Endodermal cell (in vitro differentiated cells): ENCODE data around the gene MLXIP. TPM values are rescaled to one million over a fixed set of nuclear protein-coding genes. Genes with fewer than 3 reads are reported as not detected.

Experiments
- DNase-seq: peaks from one replicate; pipeline ENCODE4 v3.0.0-alpha.2; 2017
- H3K27ac ChIP-seq: 2 replicates; pipeline ENCODE4 v1.5.1; 2013; ENCODE audit warnings: mild to moderate bottlenecking, low read depth, low read length, moderate library complexity
- H3K27me3 ChIP-seq: 2 replicates; pipeline ENCODE4 v1.6.1; 2013; ENCODE audit warnings: mild to moderate bottlenecking, low read length, moderate library complexity; ENCODE audit not compliant: insufficient read depth, control insufficient read depth, poor library complexity, severe bottlenecking
- H3K36me3 ChIP-seq: 2 replicates; pipeline ENCODE4 v1.7.0; 2013; ENCODE audit warnings: mild to moderate bottlenecking, low read length, moderate library complexity; ENCODE audit not compliant: control insufficient read depth, insufficient read depth
- H3K4me1 ChIP-seq: one replicate; pipeline ENCODE4 v1.7.0; 2013; ENCODE audit warnings: low read length; ENCODE audit not compliant: control insufficient read depth, insufficient read depth
- H3K4me3 ChIP-seq: 2 replicates; pipeline ENCODE4 v1.5.1; 2013; ENCODE audit warnings: mild to moderate bottlenecking, low read length, moderate library complexity
- H3K9ac ChIP-seq: 2 replicates; pipeline ENCODE4 v1.6.1; 2013; ENCODE audit warnings: mild to moderate bottlenecking, low read length, moderate library complexity; ENCODE audit not compliant: poor library complexity, severe bottlenecking; ENCODE audit errors: extremely low read depth
- H3K9me3 ChIP-seq: 2 replicates; pipeline ENCODE4 v1.6.1; 2013; ENCODE audit warnings: mild to moderate bottlenecking, low read length, moderate library complexity; ENCODE audit not compliant: control insufficient read depth
- H3K27ac Mint-ChIP-seq: 2 replicates; pipeline ENCODE4 v1.8.0; 2020; ENCODE audit warnings: mixed read lengths
- H3K27me3 Mint-ChIP-seq: 2 replicates; pipeline ENCODE4 v1.8.0; 2021; ENCODE audit warnings: mild to moderate bottlenecking, mixed read lengths; ENCODE audit not compliant: insufficient read depth
- H3K36me3 Mint-ChIP-seq: 2 replicates; pipeline ENCODE4 v1.8.0; 2020; ENCODE audit warnings: low read depth, mixed read lengths
- H3K4me1 Mint-ChIP-seq: 2 replicates; pipeline ENCODE4 v1.8.0; 2020; ENCODE audit warnings: mixed read lengths
- H3K4me3 Mint-ChIP-seq: 2 replicates; pipeline ENCODE4 v1.8.0; 2020; ENCODE audit warnings: mild to moderate bottlenecking, moderate library complexity, mixed read lengths
- H3K9me3 Mint-ChIP-seq: 2 replicates; pipeline ENCODE4 v1.8.0; 2020; ENCODE audit warnings: mild to moderate bottlenecking, mixed read lengths
- WGBS, 2 experiments: methylation state at CpG; one replicate each; pipeline versions ENCODE4 v1.1.5 to v1.1.7; 2013; ENCODE audit warnings: missing lambda C conversion rate in 2 of 2, mixed read lengths in 1 of 2; ENCODE audit not compliant: insufficient coverage in 1 of 2, insufficient read length in 1 of 2; 5-methylcytosine and 5-hydroxymethylcytosine counted together
- long read RNA-seq, 4 experiments: library from polyadenylated mRNA in 2 of 4; library from RNA in 1 of 4; library from capped mRNA in 1 of 4; stranded (forward) in 3 of 4; unstranded in 1 of 4; transcript quantifications; one replicate each; pipeline ENCODE4 v2.0.0, GENCODE V29; 2020 to 2021; ENCODE audit warnings: inconsistent platforms in 1 of 4
- polyA plus RNA-seq, 2 experiments: library from polyadenylated mRNA; stranded (reverse); fragments of 50-300 nt; gene quantifications; one replicate each; pipeline ENCODE4 v1.2.3, GENCODE V29; 2013
- total RNA-seq, 2 donors: library from RNA; stranded (reverse); fragmentation: NEBNext Ultra II Directional in 1 of 2; extraction: Animal tissue kit (Norgen Biotek cat#: 25700) in 1 of 2; gene quantifications; 2 replicates in 1 of 2; 3 replicates in 1 of 2; pipeline ENCODE4 v1.2.1, GENCODE V29; 2021
- TF ChIP-seq, protein P1 (sequence below): fragments of 200-600 bp; sonication (generic); conservative IDR thresholded peaks from 2 replicates; pipeline ENCODE4 v1.5.0; 2021; ENCODE audit warnings: antibody characterized with exemption, mild to moderate bottlenecking

Gene MLXIP, protein sequence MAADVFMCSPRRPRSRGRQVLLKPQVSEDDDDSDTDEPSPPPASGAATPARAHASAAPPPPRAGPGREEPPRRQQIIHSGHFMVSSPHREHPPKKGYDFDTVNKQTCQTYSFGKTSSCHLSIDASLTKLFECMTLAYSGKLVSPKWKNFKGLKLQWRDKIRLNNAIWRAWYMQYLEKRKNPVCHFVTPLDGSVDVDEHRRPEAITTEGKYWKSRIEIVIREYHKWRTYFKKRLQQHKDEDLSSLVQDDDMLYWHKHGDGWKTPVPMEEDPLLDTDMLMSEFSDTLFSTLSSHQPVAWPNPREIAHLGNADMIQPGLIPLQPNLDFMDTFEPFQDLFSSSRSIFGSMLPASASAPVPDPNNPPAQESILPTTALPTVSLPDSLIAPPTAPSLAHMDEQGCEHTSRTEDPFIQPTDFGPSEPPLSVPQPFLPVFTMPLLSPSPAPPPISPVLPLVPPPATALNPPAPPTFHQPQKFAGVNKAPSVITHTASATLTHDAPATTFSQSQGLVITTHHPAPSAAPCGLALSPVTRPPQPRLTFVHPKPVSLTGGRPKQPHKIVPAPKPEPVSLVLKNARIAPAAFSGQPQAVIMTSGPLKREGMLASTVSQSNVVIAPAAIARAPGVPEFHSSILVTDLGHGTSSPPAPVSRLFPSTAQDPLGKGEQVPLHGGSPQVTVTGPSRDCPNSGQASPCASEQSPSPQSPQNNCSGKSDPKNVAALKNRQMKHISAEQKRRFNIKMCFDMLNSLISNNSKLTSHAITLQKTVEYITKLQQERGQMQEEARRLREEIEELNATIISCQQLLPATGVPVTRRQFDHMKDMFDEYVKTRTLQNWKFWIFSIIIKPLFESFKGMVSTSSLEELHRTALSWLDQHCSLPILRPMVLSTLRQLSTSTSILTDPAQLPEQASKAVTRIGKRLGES
- 10 to 100 TPM; 27.4 to 32.2 TPM for total RNA-seq
- polyA plus RNA-seq (2013, experiment 1 of 2): 21.0 TPM
- 18.5 TPM for polyA plus RNA-seq (2013, experiment 2 of 2)
- long read RNA-seq, experiment 1, partial matches to known transcripts: 2 of 10 reads
- long read RNA-seq, experiment 1, other reads (novel, unspliced or antisense): 8 of 10 reads
- long read RNA-seq, experiment 2, full-length matches to known transcripts: 8 of 28 reads
- long read RNA-seq, experiment 2, partial matches to known transcripts: 11 of 28 reads
- long read RNA-seq, experiment 2, other reads (novel, unspliced or antisense): 9 of 28 reads
- long read RNA-seq, experiment 3, full-length matches to known transcripts: 12 of 38 reads
- long read RNA-seq, experiment 3, partial matches to known transcripts: 18 of 38 reads
- long read RNA-seq, experiment 3, other reads (novel, unspliced or antisense): 8 of 38 reads
- long read RNA-seq, experiment 4, partial matches to known transcripts: 0 of 2 reads
- long read RNA-seq, experiment 4, other reads (novel, unspliced or antisense): 2 of 2 reads

DNA sequence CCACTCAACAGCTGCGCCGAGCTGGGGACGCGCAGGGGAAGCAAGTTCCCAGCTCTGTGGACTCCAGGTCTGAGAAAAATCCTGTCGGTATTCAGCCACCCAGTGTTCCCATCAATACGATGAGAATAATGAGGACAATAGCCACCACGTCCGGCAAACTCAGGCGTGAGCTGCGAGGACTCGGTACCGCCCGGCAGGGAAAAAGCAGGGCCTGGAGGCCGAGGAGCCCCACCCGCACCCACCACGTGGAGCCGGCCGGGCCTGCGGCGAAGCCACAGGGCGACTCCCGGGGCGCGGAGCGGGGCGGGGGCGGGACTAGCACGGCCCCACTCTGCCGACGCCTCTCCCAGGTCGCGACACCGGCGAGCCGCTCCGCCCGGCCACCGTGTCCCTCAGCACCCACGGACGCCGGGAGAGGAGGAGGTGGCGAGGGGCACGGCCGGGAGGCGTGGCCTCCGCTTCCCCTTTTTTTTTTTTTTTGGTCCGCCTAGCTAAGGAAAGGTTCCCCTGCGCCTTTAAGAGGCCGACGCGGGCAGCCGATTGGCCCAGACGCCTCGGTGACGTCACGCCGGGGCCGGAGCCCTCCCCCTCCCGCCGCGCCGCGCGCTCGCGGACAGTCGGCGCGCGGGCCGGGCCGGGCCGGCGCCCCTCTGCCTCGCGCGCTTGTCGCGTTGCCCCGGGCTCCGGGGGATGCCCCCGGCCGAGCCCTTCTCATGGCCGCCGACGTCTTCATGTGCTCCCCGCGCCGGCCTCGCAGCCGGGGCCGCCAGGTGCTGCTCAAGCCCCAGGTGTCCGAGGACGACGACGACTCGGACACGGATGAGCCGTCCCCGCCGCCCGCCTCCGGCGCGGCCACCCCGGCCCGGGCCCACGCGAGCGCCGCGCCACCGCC, at the start of gene MLXIP:
Gene MLXIP (plus strand): TSS at position 616 of the 892 bp plus-strand sequence. CDS start 98 bp downstream, at position 714.
- Mint-ChIP-seq H3K9me3 (no peaks in the 10 kb centered on the region), H3K27ac (peak within 1 kb of the TSS; percentile 3), H3K27me3 (peaks cover 32% of the 10 kb centered on the region), H3K36me3 (peaks cover 5% of the 10 kb centered on the region), H3K4me3 (peak within 1 kb of the TSS; percentile 67), H3K4me1 (peaks cover 31% of the 10 kb centered on the region)
- no peaks in the 10 kb centered on the region for H3K36me3 ChIP-seq
- 2 to 3% methylated on average over 54 to 113 of the region's 113 CpGs for WGBS, 2 experiments
- H3K4me1 ChIP-seq: peaks cover 7% of the 10 kb centered on the region
- peak within 1 kb of the TSS; percentile 74 for H3K9ac ChIP-seq
- peak; percentile 97 for DNase-seq
- peak within 1 kb of the TSS; percentile 82 for H3K4me3 ChIP-seq
- no peaks in the 10 kb centered on the region for H3K9me3 ChIP-seq
- TF ChIP-seq, protein P1, sequence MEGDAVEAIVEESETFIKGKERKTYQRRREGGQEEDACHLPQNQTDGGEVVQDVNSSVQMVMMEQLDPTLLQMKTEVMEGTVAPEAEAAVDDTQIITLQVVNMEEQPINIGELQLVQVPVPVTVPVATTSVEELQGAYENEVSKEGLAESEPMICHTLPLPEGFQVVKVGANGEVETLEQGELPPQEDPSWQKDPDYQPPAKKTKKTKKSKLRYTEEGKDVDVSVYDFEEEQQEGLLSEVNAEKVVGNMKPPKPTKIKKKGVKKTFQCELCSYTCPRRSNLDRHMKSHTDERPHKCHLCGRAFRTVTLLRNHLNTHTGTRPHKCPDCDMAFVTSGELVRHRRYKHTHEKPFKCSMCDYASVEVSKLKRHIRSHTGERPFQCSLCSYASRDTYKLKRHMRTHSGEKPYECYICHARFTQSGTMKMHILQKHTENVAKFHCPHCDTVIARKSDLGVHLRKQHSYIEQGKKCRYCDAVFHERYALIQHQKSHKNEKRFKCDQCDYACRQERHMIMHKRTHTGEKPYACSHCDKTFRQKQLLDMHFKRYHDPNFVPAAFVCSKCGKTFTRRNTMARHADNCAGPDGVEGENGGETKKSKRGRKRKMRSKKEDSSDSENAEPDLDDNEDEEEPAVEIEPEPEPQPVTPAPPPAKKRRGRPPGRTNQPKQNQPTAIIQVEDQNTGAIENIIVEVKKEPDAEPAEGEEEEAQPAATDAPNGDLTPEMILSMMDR: no peak
- peak within 1 kb of the TSS; percentile 51 for H3K27ac ChIP-seq
- H3K27me3 ChIP-seq: no peaks in the 10 kb centered on the region

DNA sequence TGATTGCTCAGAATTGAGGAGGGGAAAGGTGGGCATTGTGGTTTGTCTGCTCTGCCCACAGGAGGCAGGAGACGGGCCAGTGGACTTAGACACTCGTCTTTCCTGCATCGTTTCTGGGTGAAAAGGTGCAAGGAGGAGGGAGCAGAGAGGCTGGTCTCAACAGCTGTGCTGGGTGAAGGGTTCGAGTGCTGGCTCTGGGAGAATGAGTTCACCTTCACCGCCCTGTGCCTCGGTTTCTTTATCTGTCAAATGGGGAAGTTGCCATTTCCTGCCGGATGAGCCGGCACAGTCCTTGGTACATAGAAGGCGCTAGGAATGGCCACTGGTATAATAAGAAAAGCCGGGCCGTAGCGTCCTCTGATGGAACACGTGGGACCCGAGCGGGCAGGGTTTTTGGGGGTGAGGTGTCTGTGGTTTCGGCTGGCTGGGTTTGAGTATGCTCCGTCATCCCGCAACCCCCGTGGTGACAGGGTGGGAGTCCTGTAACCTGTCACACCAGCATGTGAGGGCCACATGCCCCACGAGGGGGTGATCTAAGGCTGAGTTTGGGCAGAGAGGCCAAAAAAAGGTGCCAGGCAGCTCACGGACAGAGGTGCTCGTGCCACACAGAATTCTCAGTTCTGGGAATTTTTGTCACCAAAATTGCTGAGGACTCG, 49.5 kb upstream of the MLXIP start:
- H3K27ac Mint-ChIP-seq: peak overlapping the region; percentile 30
- no peak overlapping the region for H3K4me3 Mint-ChIP-seq
- Histone ChIP-seq H3K36me3 (no peaks in the 10 kb centered on the region), H3K9ac (no peak overlapping the region), H3K4me3 (no peak overlapping the region), H3K27me3 (no peaks in the 10 kb centered on the region), H3K9me3 (no peaks in the 10 kb centered on the region), H3K27ac (no peak overlapping the region), H3K4me1 (no peaks in the 10 kb centered on the region)
- DNase-seq: no peak
- H3K4me1 Mint-ChIP-seq: peaks cover 2% of the 10 kb centered on the region
- TF ChIP-seq, protein P1: no peak
- peaks cover 2% of the 10 kb centered on the region for H3K36me3 Mint-ChIP-seq
- no peaks in the 10 kb centered on the region for H3K27me3 Mint-ChIP-seq
- no peaks in the 10 kb centered on the region for H3K9me3 Mint-ChIP-seq
- 93 to 95% methylated on average over 19 to 23 of the region's 23 CpGs for WGBS, 2 experiments
